Endothelial cell of umbilical vein (primary cell): ENCODE measurements around the gene CNOT11. TPM values are rescaled to one million over a fixed set of nuclear protein-coding genes. Genes with fewer than 3 reads are reported as not detected.

ENCODE experiments used
- BruUV-seq: library from RNA; stranded (reverse); fragments of 400-500 nt; replicated peaks from 2 replicates; lab custom pipeline; 2021; lab: Mats Ljungman, UMichigan
- CTCF ChIA-PET: fragments of 300-600, 350-600 bp; sonication (Branson Sonifier 250); formaldehyde crosslinking; loops from one replicate; lab custom pipeline; 2021; ENCODE audit warnings: antibody characterized with exemption, inconsistent platforms; lab: Charles Lee
- POLR2A ChIA-PET: fragments of 300-600, 350-600 bp; sonication (Branson Sonifier 250); formaldehyde crosslinking; loops from one replicate; lab custom pipeline; 2021; ENCODE audit warnings: antibody characterized with exemption, inconsistent platforms; lab: Charles Lee
- DNase-seq: peaks from one replicate; pipeline ENCODE4 v3.0.0-alpha.2; 2011; ENCODE audit warnings: low read depth, low spot score
- FAIRE-seq: peaks from 2 replicates; lab custom pipeline; 2011; peaks lifted over from hg19 to GRCh38; lab: Jason Lieb, UNC
- H2AFZ ChIP-seq: 2 replicates; pipeline ENCODE4 v1.6.0; 2012; ENCODE audit warnings: low read depth, low read length, control low read depth, inconsistent platforms
- H3K27ac ChIP-seq: 2 replicates; pipeline ENCODE4 v1.5.1; 2011; ENCODE audit warnings: low read depth, mild to moderate bottlenecking, control low read depth, low read length, moderate library complexity; ENCODE audit not compliant: insufficient read depth
- H3K27me3 ChIP-seq, 2 experiments: 2 replicates each; pipeline versions ENCODE4 v1.6.0 to v1.6.1; 2011; ENCODE audit warnings: low read length in 2 of 2, mixed read lengths in 1 of 2; ENCODE audit not compliant: control insufficient read depth in 2 of 2, insufficient read depth in 2 of 2
- H3K36me3 ChIP-seq, 2 experiments: 2 replicates in 1 of 2; 3 replicates in 1 of 2; pipeline ENCODE4 v1.5.1; 2011; ENCODE audit warnings: low read length in 2 of 2, mild to moderate bottlenecking in 1 of 2, moderate library complexity in 1 of 2; ENCODE audit not compliant: control insufficient read depth in 2 of 2, insufficient read depth in 2 of 2; ENCODE audit errors: extremely low read depth in 1 of 2
- H3K4me1 ChIP-seq: 3 replicates; pipeline ENCODE4 v1.5.1; 2011; ENCODE audit warnings: mild to moderate bottlenecking, low read length; ENCODE audit not compliant: control insufficient read depth, insufficient read depth; ENCODE audit errors: extremely low read depth
- H3K4me2 ChIP-seq: 2 replicates; pipeline ENCODE4 v1.6.1; 2011; ENCODE audit warnings: low read length, control low read depth, mixed read lengths; ENCODE audit not compliant: insufficient read depth
- H3K4me3 ChIP-seq, 3 experiments: fragments of 200-600 bp in 1 of 3; sonication (generic), shearing (Covaris generic) in 1 of 3; replicated peaks in 1 of 3; 2 replicates each; pipeline ENCODE4 v1.5.1; 2011 to 2016; ENCODE audit warnings: control low read depth in 3 of 3, low read length in 3 of 3, mild to moderate bottlenecking in 2 of 3, inconsistent platforms in 1 of 3, low read depth in 1 of 3, moderate library complexity in 1 of 3; ENCODE audit not compliant: insufficient read depth in 1 of 3
- H3K79me2 ChIP-seq: 2 replicates; pipeline ENCODE4 v1.6.0; 2012; ENCODE audit warnings: low read length, inconsistent platforms; ENCODE audit not compliant: control insufficient read depth, insufficient read depth
- H3K9ac ChIP-seq: replicated peaks from 2 replicates; pipeline ENCODE3; 2011; ENCODE audit warnings: low read length, control low read depth; ENCODE audit not compliant: insufficient read depth; ENCODE audit errors: extremely low read depth
- H3K9me1 ChIP-seq: replicated peaks from 3 replicates; pipeline ENCODE4 v1.6.0; 2011; ENCODE audit warnings: mild to moderate bottlenecking, low read length; ENCODE audit not compliant: control insufficient read depth, insufficient read depth; ENCODE audit errors: extremely low read depth
- H3K9me3 ChIP-seq: replicated peaks from 2 replicates; pipeline ENCODE4 v1.5.1; 2012; ENCODE audit warnings: low read length, inconsistent platforms; ENCODE audit not compliant: control insufficient read depth, insufficient read depth
- H4K20me1 ChIP-seq: replicated peaks from 2 replicates; pipeline ENCODE3; 2011; ENCODE audit warnings: mild to moderate bottlenecking, low read length; ENCODE audit not compliant: control insufficient read depth, insufficient read depth; ENCODE audit errors: extremely low read depth
- EZH2 ChIP-seq: IDR thresholded peaks from 2 replicates; pipeline ENCODE4 v1.6.1; 2012; ENCODE audit warnings: borderline replicate concordance, low read depth, mild to moderate bottlenecking, moderate library complexity, low read length, inconsistent platforms; ENCODE audit not compliant: severe bottlenecking
- FOS ChIP-seq: IDR thresholded peaks from 2 replicates; pipeline ENCODE4 v1.6.1; 2011; ENCODE audit warnings: mild to moderate bottlenecking, low read length, moderate library complexity, borderline replicate concordance; ENCODE audit not compliant: insufficient read depth
- GATA2 ChIP-seq: IDR thresholded peaks from 2 replicates; pipeline ENCODE4 v1.7.0; 2011; ENCODE audit warnings: low read depth, mild to moderate bottlenecking, moderate library complexity, mixed read lengths, low read length; ENCODE audit not compliant: insufficient read length, insufficient read depth
- JUN ChIP-seq: IDR thresholded peaks from 2 replicates; pipeline ENCODE4 v1.6.1; 2011; ENCODE audit warnings: borderline replicate concordance, low read depth; ENCODE audit not compliant: insufficient read length, insufficient read depth
- MYC ChIP-seq: IDR thresholded peaks from one replicate; pipeline ENCODE4 v1.6.1; 2011; ENCODE audit warnings: mild to moderate bottlenecking, low read depth, low read length
- POLR2A ChIP-seq: IDR thresholded peaks from 2 replicates; pipeline ENCODE4 v1.6.1; 2012; ENCODE audit warnings: low read depth, mild to moderate bottlenecking, control low read depth, low read length
- POLR2AphosphoS5 ChIP-seq: IDR thresholded peaks from 2 replicates; pipeline ENCODE4 v1.6.1; 2012; ENCODE audit warnings: low read depth, mild to moderate bottlenecking, control low read depth, low read length, moderate library complexity; ENCODE audit not compliant: insufficient read depth
- dilution Hi-C: fragments of 300-500 bp; cut with MboI; formaldehyde crosslinking; loops from one replicate; pipeline ENCODE4 v1.15.0; 2019; ENCODE audit warnings: low sequenced_read_pairs; ENCODE audit not compliant: extremely low pct_ligation_motif_present
- intact Hi-C: fragments of 100-400 bp; cut with micrococcal nuclease; formaldehyde crosslinking; loops from one replicate; pipeline ENCODE4 v1.10.0; 2022
- polyA plus RNA-seq, 4 experiments: library from polyadenylated mRNA; depleted of rRNA in 3 of 4; stranded (reverse) in 3 of 4; unstranded in 1 of 4; fragments of >200 nt; gene quantifications; 2 replicates each; pipeline versions ENCODE4 v1.2.1 to v1.2.3, GENCODE V29; 2011 to 2012; ENCODE audit warnings: missing spikeins in 1 of 4
- total RNA-seq: library from RNA; stranded (reverse); gene quantifications from 2 replicates; pipeline ENCODE4 v1.2.3, GENCODE V29; 2021
- TF ChIP-seq, protein P1 (sequence below): IDR thresholded peaks from 2 replicates; pipeline ENCODE4 v1.6.1; 2011; ENCODE audit not compliant: insufficient read depth, insufficient read length
- TF ChIP-seq, protein P2 (sequence below), 2 donors: IDR thresholded peaks; 1 replicate in 1 of 2; 2 replicates in 1 of 2; pipeline ENCODE4 v1.5.1; 2011; ENCODE audit warnings: low read length in 2 of 2, mild to moderate bottlenecking in 2 of 2, moderate library complexity in 2 of 2, control low read depth in 1 of 2, inconsistent platforms in 1 of 2, low read depth in 1 of 2; ENCODE audit not compliant: insufficient read depth in 1 of 2; ENCODE audit errors: extremely low read depth in 1 of 2

CNOT11 gene
- total and polyA plus RNA-seq, 2 donors (not counting 3 experiments of a cell fraction or from before 2014, with no cell fraction given) = 40.5 to 44.3 TPM

DNA sequence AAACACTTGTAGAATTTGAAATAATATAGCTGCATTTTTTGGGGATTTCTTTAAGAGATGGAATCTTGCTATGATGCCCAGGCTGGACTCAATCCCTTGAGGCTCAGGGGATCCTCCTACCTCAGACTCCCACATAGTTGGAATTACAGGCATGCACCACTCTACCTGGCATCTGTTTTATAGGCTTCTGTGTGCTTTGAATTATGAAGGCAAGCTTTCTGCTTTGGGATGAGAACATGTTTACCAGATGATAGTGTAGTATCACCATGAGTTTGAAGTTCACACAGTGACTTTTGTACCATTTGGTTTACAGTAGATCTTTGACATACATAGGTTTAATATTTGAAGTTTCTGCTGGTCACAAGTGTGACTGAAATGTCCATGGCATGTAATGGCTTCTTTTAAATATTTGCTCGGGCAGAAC is 10.7 kb downstream of the CNOT11 start:
- no peak for DNase-seq
- FAIRE-seq = no peak
- Histone ChIP-seq H3K36me3 (peaks cover 10 to 11% of the 10 kb centered on the region in 2 experiments), H4K20me1 (no peaks in the 10 kb centered on the region), H3K27ac (no peak overlapping the region), H3K4me1 (no peaks in the 10 kb centered on the region), H3K9me1 (no peaks in the 10 kb centered on the region), H2AFZ (no peak overlapping the region), H3K9me3 (no peaks in the 10 kb centered on the region), H3K9ac (no peak overlapping the region), H3K4me3 (no peak overlapping the region), H3K27me3 (no peaks in the 10 kb centered on the region), H3K4me2 (no peak overlapping the region), H3K79me2 (peaks cover 10% of the 10 kb centered on the region)
- no TSS peak for BruUV-seq
- ChIA-PET CTCF (interaction anchor here (0.9 to 1.1 kb wide), 2 partner anchors 10 to 22 kb away, joined by 3 read pairs; no protein-coding TSS in a partner anchor), POLR2A (no interaction called here)
- dilution Hi-C loops = no loop called here
- TF ChIP-seq, protein P1, sequence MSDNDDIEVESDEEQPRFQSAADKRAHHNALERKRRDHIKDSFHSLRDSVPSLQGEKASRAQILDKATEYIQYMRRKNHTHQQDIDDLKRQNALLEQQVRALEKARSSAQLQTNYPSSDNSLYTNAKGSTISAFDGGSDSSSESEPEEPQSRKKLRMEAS = no peak
- TF ChIP-seq POLR2A (no peak), FOS (no peak), MYC (no peak), GATA2 (no peak), JUN (no peak), POLR2AphosphoS5 (no peak), EZH2 (no peak)
- TF ChIP-seq, protein P2, sequence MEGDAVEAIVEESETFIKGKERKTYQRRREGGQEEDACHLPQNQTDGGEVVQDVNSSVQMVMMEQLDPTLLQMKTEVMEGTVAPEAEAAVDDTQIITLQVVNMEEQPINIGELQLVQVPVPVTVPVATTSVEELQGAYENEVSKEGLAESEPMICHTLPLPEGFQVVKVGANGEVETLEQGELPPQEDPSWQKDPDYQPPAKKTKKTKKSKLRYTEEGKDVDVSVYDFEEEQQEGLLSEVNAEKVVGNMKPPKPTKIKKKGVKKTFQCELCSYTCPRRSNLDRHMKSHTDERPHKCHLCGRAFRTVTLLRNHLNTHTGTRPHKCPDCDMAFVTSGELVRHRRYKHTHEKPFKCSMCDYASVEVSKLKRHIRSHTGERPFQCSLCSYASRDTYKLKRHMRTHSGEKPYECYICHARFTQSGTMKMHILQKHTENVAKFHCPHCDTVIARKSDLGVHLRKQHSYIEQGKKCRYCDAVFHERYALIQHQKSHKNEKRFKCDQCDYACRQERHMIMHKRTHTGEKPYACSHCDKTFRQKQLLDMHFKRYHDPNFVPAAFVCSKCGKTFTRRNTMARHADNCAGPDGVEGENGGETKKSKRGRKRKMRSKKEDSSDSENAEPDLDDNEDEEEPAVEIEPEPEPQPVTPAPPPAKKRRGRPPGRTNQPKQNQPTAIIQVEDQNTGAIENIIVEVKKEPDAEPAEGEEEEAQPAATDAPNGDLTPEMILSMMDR (IDR thresholded peaks at IDR 0.05; ENCODE audit: extremely low read depth in 1 of 2, insufficient read depth in 1 of 2, low read depth in 1 of 2, low read length in 2 of 2) = no peak
- intact Hi-C loops = no loop called here
